NCI-H146 treated with DMSO at 0.1 percent for 48 hours (cell line): Measurements from ENCODE around the gene DOCK1.

Experiments used
- DNase-seq: peaks from one replicate; lab custom pipeline; 2025; ENCODE audit not compliant: unreplicated experiment; lab: John Stamatoyannopoulos, UW

The DOCK1 gene

DNA sequence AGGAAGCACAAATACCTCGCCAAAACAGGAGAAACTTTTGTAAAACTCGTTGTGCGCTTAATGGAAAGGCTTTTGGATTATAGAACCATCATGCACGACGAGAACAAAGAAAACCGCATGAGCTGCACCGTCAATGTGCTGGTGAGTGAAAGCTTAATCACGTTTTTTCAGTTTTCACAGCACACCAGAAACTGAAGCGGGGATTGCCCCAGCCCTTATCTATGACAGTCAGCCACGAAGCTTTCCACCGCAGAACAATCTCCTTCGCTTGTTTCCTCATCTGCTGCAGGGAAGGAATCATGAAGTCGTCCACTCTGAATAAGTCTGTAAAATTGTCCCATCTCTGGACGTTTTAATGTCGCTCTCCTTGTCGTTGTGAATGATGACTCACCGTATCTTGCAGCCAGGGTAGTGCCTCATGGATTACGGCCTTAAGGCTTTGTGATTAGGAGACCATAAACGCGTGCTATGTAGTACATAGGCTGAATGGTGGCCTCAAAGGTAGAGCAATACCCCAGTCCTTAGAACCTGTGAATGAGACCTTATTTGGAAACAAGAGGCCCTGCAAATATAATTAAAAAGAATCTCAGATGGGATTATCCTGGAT lies 468.9 kb downstream of the DOCK1 start:
- DNase-seq: no peak

DNA sequence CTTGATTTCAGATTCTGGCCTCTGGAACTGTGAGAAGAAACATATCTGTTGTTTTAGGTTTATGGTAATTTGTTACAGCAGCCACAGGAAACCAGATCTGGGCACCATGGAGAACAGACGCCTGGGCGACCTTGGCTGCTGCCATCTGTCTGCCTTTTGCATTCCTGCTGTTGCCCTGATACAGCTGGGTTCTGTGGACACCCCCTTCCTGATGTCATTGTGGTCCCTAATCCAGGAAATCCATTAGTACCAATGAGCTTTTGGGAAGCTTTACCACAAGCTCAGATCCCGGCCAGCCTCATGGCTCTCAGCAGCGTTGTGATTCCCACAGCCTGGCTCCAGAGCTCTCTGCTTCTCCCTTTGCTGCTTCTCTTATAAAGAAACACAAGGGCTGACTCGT lies 469.7 kb downstream of the DOCK1 start:
- no peak for DNase-seq

DNA sequence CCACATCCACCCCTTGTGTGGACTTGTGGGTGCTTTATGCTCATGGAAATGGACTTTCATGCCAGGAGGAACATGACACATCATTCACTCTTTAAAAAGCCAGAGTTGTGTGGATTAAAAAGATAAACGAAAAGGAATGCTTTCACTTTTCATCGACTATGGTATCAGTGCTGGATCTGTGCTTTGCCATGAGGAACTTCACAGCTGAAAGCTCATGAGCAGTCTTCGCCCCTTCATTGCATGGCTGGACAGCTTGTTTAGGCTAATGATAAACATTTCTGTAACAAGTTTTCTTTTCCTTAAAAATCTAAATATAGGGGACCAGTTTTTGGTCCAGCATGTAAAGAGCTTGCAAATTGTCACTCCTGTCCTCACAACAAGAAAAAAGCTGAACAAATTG lies 470.2 kb downstream of the DOCK1 start:
- DNase-seq: no peak

DNA sequence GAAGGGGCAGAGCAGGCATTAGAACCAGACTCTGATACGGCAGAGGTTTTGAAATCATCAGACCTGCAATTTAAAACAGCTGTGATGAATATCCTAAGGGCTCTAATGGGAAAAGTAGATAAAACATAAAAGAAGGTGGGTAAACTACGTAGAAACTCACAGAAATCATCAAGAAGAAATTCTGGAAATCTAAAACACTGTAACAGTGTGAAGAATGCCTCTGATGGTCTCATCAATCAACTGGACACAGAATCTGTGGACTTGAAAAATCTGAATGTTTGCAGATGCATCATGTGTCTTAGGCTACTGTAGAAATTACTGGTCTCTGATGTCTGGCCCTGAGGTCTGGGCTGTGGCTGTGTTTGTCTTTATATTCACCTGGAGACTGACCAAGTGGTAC lies 470.8 kb downstream of the DOCK1 start:
- no peak for DNase-seq

DNA sequence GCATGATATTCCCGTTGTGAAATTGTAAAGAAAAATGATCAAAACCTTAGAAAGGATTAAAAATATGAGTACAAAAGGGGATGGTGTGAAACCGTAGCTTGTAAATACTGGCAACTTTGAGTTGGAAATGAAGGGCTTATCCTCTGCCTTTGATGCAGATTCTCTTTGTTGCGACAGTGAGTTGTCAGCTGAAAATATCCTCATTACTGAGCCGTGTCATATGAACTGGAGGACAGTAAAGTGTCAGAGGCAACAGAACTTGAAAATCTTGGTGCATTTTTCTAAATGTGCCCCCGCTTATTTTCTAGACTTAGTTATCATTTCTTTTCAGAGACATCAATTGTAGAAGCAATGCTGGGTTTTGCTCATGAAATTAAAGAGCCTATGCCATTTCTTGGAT lies 473.4 kb downstream of the DOCK1 start:
- DNase-seq: no peak

DNA sequence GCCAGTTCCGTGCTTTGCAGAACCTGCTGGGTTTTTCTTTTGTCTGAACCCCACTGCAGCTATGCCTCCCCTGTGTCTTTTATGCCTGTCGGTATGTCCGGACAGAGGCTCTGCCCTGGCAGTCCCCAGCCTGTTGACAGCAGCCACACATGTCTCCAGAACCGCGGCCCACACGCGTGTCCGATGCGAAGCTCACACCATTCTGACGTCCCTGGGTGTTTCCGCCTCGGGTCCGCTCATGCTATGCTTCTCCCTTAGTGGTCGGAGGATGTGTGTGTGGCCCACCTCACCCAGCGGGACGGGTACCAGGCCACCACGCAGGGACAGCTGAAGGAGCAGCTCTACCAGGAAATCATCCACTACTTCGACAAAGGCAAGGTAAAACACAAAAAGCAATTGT lies 479.3 kb downstream of the DOCK1 start:
- no peak for DNase-seq

DNA sequence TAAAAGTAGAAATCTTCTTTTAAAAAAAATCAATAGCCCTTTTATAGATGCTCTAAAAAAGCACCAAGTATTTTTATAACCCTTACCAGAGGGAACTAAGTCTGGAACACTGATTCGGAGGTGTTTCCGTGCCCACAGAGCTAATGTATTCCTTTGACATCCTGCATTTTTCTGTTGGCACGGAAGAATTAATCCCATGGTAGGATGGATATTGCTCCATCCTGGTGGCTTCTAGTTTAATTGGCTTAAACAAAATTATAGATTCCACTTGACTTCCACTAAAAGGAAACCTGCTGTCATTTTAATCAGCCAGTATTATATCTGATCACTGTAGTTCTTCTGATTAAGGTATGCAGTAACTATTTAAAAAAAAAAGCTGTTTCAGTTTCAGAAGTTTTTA lies 479.8 kb downstream of the DOCK1 start:
- DNase-seq: no peak

DNA sequence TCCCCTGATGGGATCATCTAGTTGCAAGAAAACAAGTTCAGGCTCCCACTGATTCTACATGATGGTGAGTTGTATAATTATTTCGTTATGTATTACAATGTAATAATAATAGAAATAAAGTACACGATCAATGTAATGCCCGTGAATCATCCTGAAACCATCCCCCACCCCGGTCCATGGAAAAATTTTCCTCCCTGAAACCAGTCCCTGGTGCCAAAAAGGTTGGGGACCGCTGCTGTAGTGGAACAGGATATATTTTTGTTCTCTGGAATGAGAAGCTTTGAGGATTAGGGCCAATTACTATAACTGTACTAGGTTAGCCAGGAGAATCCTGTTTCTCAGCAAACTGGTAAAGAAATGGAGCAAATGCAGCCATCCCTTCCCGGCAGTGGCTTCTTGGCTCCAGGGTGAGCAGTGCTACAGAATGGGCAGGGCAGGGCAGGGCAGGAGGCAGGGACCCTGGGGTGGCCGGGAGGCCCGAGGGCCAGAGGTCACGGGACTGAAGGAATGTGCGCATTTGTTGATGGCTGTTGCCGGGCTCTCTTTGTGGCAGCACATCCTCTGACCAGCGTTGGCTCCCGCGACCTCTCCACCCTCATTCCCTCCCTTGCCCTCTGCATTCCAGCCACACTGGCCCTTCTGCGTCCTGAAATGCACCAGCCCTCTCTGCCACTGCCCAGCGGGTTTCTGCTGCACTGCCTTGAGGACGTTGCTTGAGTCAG lies 481.5 kb downstream of the DOCK1 start:
- no peak for DNase-seq

DNA sequence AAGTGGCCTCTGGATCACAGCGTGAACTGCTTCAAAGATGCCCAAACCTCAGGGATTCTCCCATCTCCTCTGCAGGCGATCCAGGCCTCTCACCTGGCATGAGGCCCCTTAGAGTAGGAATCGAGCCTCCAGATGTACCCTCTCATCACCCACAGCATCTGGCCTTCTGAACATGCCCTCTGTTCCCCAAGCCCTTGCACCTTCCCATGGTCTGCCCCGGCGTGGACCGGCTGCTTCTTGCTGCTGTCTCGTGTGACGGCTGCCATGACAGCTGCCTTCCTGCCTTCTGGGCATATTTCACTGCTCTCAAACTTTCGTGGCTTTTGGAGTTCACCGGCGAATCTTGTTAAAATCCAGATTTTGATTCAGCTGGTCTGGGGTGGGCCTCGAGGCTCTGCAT lies 486.6 kb downstream of the DOCK1 start:
- no peak for DNase-seq

DNA sequence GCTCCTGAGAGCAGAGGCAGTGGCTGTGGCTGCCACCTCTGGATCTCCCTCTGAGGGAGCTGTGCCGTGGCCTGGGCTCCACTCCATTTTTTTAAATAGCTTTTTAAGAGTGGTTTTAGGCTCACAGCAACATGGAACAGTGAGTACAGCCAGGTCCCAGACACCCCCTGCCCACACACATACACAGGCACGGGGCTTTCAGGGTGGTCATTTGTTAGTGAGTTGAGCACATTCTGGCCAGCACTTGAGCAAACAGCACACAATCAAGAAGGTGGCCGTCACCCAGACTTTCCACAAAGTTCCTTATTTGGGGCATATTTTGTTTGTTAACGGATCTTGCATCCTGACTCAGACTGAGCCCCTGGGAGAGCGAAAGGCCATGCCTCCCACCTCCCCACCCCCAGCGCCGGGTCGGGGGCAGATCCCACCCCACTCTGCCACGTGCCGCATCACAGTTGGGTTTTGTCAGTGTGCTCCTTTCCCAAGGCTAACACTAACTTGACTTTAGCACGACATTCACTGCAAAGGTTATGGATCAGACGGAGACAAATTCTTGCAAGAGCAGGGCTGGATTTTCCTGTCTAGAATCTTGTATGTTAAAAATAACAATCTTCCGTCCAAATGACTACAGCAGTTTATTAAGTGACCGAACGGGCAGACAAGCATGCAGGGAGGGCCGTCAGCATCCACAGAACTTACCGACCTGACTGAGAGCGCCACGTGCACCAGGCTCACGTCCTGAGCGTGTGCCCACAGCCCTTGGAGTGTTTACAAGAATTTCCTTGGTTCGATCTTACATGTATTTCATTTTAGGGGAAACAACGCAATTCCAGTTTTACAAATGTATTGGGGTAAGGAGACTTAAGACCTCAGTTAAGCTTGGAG lies 487.4 kb downstream of the DOCK1 start:
- DNase-seq: no peak

DNA sequence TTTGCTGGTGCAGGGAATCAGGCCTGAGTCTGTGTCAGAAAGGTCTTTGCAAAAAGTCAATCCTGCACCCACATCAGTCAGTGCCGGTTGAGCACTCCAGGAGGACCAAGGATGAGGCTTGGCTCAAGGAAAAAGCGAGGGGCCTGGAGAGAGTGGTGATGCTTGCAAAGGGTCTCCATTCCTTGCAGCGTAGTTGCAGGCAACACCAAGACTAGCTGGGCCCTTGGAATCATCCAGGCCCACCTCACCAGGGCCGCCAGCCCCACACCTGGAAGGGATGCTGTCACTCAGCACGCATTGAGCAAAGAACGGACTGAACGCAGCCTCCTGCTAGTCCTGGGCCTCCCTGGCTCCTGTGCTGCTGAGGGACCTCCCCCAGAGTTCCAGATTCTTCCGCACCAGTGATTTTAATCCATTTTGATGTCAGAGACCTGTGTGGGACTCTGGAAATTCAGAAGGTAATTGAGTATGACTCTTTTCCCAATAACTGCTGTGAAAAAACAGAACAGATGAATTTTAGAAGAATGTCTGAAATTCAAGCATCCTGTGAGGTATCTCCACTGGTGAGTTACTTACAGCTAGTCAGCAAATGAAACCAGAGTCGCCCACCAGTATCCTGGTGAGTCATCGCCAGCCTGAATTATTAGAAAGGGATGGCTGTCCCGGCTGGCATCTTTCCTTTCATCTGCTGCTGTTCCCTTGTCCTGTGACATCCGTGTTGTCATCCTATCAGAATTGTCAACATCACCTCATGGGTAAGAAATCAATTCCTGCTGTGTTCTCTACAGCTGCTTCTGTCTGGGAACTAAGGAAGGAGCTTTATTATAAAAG lies 493.1 kb downstream of the DOCK1 start:
- DNase-seq: no peak

DNA sequence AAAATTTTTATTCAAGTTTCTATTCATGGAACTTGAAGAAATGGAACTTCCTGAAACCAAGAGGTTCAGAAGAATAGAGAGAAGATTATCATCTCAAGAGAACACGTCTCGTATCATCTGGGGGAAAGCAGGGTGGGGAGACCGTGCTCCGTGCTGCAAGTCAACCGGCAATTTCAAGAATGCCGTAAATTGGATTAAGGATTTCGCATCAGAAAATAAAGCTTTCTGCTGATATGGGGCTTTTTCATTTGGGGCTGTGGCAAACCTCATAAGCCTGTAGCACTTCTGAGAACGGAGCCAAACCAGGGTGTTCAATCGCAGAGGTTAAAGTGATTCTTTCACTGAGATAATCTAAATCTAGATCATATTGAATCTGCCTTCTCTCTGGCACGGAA lies 493.7 kb downstream of the DOCK1 start:
- no peak for DNase-seq

DNA sequence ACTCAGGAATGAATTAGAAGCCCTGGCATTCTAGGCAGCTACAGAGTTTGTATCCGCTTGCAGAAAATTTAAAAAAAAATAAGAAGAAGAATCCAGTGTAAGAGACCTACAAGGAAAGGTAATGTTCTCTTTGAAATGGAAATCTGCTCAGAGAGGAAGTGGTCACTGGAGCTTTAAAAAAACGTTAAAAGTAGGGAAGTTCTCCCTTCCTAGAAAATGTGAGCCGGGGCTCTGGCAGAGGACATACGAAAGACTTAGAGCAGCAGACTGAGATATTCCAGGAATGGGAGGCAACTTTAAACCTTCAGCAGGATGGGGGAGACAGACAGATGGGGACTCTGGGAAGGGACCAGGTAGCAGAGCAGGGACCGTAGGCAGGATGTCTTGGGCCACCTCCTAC lies 494.4 kb downstream of the DOCK1 start:
- no peak for DNase-seq

DNA sequence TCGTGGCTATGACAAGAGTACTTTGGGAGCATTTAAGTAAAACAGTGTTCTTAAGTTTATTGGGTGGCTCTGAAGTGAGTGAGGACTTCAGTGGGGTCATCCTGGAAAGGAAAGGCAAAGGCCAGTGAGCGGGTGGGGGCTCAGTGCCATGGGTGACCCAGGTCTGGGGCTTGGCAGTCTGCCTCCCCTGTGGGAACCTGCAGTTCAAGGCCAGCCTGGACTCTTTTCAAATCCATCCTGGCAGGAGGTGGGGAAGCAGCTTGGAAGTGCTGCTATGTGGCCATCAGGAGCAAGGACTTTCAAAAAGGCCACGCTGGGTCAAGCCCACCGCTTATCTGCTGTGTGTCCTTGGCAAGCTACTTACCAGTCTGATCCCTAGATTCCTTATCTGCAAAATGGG lies 495.0 kb downstream of the DOCK1 start:
- DNase-seq: no peak

DNA sequence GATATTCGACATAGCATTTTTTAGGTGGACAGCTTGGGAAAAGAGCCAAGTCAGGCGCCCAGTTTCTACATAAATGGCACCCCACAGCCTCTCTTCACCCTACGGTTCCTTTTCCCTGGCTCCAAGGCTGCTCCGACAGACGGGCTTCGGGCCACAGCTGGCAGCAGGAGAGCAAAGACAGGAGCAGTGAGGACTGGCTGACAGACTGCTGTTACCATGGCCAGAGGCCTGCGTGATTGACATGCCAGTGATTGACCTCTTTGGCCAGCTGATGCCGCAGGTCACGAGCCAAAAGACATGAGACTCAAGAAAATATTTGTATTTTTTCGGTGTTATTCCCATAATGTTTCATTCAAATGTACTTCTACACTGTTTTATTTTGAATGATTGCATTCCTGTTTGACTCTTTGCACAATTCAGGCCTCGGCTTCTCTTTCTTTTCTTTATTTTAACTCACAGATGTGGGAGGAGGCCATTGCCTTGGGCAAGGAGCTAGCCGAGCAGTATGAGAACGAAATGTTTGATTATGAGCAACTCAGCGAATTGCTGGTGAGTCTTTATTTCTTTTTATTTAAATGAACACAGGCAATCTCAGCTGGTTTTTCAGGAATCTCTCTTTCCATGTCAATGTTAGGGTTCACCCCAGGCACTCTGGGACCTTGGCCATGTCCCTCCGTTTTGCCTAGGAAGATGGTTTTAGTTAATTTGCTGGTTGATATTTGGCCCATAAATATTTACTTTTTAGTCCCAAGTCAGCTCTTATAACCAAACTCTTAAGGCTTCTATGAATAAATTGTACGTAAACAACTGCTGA lies 497.6 kb downstream of the DOCK1 start:
- DNase-seq: no peak

DNA sequence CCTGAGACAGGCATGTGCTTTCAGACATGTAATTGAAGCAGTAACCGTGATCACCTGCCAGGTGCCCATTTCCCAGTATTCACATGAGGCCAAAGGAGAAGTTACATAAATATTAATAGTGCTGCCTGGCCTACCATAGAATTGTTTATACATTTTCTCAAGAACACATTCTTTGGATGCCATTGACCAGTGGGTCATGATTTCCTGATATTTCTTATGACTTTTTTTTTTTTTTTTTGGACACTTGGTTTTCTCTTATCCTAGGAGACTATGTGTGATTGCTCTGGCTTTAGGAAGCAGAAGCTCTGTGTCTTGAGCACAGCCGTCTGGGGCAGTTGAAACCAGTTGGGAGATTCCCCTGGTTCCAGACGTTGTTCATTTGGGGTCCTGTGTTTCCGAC lies 500.0 kb downstream of the DOCK1 start:
- DNase-seq: no peak

DNA sequence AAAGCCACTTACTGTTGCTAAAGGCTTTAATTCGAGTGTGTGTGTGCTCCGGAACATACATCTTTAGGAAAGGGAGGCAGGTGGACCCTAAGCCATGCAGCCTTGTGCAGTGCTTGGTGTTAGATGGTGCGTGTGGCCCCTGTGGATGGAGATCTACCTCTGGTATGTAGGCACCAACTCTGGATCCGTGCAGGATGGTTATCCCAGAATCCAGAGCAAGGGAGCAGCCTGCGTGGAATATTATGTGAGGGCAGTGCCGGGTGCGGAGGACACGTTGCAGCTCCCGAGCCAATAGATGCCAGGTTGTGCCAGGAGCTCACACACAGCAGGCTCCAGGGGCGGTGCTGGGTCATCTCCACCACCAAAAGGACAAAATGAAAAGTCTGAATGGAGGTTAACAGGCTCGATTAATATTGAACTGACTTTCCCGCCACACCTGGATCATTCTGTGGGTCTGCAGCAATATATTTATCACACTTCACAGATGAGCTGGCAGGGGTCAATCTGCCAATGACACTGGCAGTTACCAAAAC lies 500.9 kb downstream of the DOCK1 start:
- DNase-seq: no peak

DNA sequence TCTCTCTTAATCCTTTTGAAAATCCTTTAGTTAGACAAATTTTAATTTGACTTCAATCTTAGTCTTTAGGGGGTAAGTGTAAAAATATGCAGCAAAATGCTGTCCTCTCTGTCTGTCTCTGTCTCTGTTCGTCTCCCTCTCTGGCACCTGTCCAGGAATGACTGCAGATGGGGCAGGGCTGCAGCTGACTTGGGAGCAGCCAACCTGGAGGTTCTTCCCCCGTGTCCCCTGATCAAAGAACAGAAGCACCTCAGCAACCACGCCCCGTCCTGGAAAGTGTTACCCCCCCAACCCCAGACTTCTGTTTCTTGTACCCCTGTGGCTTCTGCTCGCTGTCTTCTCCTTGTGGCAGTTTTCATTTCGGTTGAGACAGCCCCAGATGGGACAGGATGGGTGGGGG lies 502.3 kb downstream of the DOCK1 start:
- no peak for DNase-seq

DNA sequence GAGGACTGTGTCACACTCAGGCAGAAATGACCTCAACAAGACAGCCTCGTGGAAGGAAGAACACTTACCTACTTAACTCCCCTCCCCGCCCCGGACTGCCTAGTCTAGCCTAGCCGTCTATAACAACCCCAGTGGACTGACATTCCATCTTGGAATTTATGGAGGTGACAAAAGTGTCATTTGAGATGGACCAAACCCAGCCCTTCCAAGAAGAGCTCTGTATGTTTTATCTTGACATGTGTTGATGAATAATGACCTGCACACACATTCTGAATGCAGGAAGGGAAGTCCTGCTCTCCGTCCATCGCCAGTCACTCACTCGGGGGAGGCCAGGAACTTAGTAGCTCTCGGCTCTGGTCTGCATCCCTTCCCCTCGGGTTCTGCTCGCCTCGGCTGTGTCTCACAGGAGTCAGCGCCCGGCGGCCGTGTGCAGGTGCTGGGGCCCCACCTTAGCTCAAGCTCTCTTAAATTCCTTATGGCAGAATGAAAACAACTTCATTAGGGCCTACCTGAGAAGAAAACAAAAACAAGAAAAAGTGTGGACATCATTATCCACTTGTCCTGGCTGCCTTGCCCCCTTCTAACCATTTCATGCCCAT lies 503.0 kb downstream of the DOCK1 start:
- no peak for DNase-seq

DNA sequence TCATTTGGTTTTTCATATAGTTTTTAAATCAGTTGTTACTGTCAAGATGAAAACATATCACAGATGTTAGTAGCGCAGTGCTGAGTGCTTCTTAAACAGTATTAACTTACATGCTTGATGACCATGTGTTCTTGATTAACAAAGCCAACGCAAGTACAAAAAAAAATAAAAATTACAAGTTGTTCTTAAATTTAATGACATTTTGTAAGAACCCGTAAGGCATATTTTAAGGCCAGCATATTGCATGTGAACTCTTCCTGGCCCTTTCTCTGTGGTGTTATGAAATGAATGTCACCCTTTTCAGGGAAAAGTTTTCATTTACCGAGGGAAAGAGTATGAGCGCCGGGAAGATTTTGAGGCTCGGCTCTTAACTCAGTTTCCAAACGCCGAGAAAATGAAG lies 503.5 kb downstream of the DOCK1 start:
- no peak for DNase-seq
